D341Med (cell line): ENCODE results near the gene CAMKMT.
"Not testable (repeated sequence)": the region's sequence is repeated elsewhere in the genome, so short reads cannot be mapped to it uniquely, and the experiment has no call there.

Experiments
- DNase-seq: peaks from one replicate; pipeline ENCODE4 v3.0.0; 2012; ENCODE audit warnings: low spot score

Gene CAMKMT

GRCh38 chr2:44505664-44506063, 143.9 kb downstream of the CAMKMT start:
- DNase-seq = not testable (repeated sequence)

- no peak for DNase-seq
Measured at GRCh38 chr2:44510246-44510645, 148.5 kb downstream of the CAMKMT start.

GRCh38 chr2:44515416-44515815, 153.7 kb downstream of the CAMKMT start:
- no peak for DNase-seq

GRCh38 chr2:44519026-44519425, 157.3 kb downstream of the CAMKMT start:
- no peak for DNase-seq

- no peak for DNase-seq
Measured at GRCh38 chr2:44522846-44523245, 161.1 kb downstream of the CAMKMT start.

GRCh38 chr2:44524347-44524926, 162.7 kb downstream of the CAMKMT start:
- DNase-seq = no peak

- DNase-seq = no peak
Measured at GRCh38 chr2:44526352-44526751, 164.6 kb downstream of the CAMKMT start.

GRCh38 chr2:44528595-44528994, 166.8 kb downstream of the CAMKMT start:
- no peak for DNase-seq

- DNase-seq = no peak
Measured at GRCh38 chr2:44529448-44529847, 167.7 kb downstream of the CAMKMT start.

- DNase-seq = no peak
Measured at GRCh38 chr2:44531289-44531688, 169.5 kb downstream of the CAMKMT start.

GRCh38 chr2:44532031-44532430, 170.3 kb downstream of the CAMKMT start:
- no peak for DNase-seq

- DNase-seq = no peak
Measured at GRCh38 chr2:44533508-44533907, 171.8 kb downstream of the CAMKMT start.

- DNase-seq = no peak
Measured at GRCh38 chr2:44535376-44535775, 173.6 kb downstream of the CAMKMT start.

- no peak for DNase-seq
Measured at GRCh38 chr2:44537264-44537663, 175.5 kb downstream of the CAMKMT start.

GRCh38 chr2:44542520-44542919, 180.8 kb downstream of the CAMKMT start:
- DNase-seq = no peak

GRCh38 chr2:44543773-44544725, 182.3 kb downstream of the CAMKMT start:
- DNase-seq = no peak

GRCh38 chr2:44545005-44545404, 183.3 kb downstream of the CAMKMT start:
- no peak for DNase-seq

- DNase-seq = no peak
Measured at GRCh38 chr2:44546459-44547127, 184.8 kb downstream of the CAMKMT start.

- DNase-seq = no peak
Measured at GRCh38 chr2:44547718-44548117, 186.0 kb downstream of the CAMKMT start.

- no peak for DNase-seq
Measured at GRCh38 chr2:44548221-44549098, 186.7 kb downstream of the CAMKMT start.

- no peak for DNase-seq
Measured at GRCh38 chr2:44549099-44549471, 187.3 kb downstream of the CAMKMT start.

GRCh38 chr2:44549856-44550255, 188.1 kb downstream of the CAMKMT start:
- DNase-seq = no peak
